ENCODE data around the gene TMEM125.

Gene TMEM125

DNA sequence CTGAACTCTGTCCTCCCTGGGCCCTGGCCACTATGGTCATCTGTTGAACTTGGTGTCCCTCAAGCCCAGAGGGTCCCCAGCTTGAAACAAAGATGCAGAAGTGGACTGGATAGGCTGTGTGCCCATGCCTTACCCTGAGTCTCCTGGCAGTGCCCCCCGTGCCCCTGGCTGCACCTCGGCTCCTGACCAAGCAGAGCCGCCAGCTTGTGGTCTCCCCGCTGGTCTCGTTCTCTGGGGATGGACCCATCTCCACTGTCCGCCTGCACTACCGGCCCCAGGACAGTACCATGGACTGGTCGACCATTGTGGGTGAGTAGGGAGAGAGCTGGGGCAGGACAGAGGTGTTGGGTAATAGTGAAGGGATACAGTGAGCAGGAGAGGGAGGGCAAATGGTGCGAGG, 41.7 kb downstream of the TMEM125 start:
- no peak for DNase-seq (ENCODE audit: low read depth in 2 of 2)

DNA sequence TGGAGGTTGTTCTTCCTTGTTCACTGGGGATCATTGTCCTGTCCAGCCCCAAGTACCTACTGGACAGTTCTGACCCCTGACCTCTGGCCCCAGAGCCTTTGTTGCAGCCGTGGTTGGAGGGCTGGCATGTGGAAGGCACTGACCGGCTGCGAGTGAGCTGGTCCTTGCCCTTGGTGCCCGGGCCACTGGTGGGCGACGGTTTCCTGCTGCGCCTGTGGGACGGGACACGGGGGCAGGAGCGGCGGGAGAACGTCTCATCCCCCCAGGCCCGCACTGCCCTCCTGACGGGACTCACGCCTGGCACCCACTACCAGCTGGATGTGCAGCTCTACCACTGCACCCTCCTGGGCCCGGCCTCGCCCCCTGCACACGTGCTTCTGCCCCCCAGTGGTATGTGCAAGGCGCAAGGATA, 42.4 kb downstream of the TMEM125 start:
- no peak for DNase-seq (ENCODE audit: low read depth in 2 of 2)

DNA sequence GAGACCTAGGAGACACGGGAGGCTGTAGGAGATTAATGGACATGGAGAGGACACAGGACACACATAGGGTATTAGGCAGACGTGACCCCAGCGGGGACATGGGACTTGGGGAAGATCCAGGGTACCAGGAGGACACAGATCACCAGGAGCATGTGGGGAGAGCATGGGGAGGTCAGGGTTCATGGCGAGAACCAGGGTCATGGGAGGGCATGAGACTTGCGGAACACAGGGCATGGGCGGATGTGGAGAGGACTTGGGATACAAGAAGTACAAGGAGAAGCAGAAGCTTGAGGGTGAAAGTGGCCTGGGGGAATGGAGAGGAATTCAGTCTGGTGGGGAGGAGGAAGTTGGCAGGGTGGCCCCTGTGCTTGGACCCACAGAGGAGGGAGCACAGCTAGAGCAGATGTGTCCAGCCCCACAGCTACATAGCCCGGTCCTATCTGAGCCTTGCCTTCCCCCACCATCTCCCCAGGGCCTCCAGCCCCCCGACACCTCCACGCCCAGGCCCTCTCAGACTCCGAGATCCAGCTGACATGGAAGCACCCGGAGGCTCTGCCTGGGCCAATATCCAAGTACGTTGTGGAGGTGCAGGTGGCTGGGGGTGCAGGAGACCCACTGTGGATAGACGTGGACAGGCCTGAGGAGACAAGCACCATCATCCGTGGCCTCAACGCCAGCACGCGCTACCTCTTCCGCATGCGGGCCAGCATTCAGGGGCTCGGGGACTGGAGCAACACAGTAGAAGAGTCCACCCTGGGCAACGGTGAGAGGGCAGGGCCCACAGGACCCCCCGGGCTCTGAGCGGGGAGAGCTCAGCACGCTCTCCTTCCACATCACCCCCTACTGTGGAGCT, 43.1 kb downstream of the TMEM125 start:
- no peak for DNase-seq (ENCODE audit: low read depth in 2 of 2)

DNA sequence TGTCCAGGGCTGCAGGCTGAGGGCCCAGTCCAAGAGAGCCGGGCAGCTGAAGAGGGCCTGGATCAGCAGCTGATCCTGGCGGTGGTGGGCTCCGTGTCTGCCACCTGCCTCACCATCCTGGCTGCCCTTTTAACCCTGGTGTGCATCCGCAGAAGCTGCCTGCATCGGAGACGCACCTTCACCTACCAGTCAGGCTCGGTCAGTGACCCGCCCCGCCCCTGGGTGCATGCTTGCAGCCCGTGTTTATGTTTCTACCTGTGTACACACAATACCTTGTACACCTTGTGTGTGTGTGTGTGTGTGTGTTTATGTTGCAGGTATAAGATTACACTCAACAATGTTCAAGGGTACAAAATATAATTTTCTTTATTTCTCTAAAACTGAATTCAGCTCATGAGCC, 44.0 kb downstream of the TMEM125 start:
- no peak for DNase-seq (ENCODE audit: low read depth in 2 of 2)

DNA sequence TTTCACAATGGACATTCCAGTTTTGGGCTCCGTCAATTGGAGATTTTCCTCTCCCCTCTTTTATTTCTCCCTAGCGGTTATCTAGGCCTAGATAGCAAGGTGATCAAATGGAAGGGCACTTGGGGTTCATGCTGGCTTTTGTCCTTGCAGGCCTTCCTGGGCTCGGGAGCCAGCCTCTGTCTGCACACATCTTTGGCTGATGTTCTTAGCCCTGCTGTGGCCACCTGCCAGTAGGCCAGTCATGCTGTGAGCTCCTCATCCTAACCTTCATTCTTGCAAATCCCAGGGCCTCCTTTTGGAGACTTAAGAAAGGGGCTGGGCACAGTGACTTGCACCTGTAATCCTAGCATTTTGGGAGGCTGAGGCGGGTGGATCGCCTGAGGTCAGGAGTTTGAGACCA, 44.5 kb downstream of the TMEM125 start:
- DNase-seq (ENCODE audit: low read depth in 2 of 2) = no peak

DNA sequence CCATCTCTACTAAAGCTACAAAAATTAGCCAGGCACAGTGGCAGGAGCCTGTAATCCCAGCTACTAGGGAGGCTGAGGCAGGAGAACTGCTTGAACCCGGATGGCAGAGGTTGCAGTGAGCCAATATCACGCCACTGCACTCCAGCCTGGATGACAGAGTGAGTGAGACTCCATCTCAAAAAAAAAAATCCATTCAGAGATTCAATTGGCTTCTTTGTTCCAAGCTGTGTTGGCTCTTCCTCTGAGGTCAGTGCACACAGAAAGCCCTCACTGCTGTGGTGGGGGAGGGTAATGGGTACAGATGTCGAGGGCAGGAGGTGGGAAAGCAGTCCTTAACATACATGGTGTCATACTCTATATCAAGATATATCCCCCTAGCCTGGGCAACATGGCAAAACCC, 45.7 kb downstream of the TMEM125 start:
- no peak for DNase-seq (ENCODE audit: low read depth in 2 of 2)

DNA sequence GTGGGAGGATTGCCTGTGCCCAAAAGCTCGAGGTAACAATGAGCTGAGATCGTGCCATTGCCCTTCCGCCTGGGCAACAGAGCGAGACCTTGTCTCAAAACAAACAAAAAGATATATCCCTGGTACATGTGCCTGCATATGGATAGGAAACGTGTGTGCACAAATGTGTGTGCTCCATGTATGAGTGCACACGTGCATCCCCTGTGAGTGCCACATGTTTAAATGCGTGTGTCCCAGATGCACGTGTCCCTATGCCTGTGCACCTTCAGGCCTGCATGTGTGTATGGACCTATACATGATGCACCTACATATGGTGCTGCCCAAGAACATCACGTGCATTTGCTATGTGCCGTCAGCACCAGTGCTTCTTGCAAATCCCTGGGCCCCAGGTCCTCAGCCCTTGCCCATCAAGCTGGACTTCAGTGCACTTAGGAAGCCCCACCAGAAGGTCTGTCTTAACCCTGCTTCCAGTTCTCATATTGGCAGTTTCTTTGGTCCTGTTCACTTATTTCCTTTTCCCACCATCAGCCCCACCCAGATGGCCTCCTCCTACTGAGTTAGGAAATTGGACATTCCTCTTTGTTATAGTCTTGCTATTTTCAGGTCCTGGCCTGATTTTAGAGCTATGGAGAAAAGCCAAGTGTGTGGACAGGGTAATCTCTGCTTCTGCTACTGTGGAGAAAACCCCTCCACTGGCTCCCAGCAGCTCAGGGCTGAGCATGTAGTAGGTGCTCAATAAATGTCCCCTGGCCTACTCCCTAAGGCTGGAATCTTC, 46.4 kb downstream of the TMEM125 start:
- DNase-seq (ENCODE audit: low read depth in 2 of 2) = no peak

DNA sequence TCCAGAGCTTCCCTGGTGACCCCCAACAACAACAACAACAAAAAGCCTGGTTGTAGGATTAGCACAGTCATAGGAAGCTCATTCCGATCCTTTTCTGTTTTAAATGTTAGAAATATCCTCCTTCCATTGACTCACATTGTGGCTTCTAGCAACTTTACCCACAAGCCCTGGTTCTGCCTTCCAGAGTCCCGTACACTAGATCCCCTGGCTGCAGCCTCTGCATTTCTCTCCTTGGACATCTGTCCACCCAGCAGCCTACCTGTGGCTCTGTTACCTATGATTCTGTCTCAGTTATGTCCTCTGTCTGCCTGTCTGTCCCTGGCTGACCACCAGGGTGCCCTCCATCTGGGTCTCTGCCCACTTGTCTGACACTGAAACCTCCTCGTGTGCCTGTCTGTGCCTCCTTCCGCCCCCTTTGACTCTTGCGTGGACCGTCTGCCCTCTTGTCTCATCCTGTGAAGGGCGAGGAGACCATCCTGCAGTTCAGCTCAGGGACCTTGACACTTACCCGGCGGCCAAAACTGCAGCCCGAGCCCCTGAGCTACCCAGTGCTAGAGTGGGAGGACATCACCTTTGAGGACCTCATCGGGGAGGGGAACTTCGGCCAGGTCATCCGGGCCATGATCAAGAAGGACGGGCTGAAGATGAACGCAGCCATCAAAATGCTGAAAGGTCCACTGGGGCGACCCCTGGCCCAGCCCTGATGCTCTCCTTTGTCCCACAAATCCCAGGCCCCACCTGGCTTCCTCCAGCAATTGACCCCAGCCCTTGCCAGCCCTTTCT, 47.1 kb downstream of the TMEM125 start:
- no peak for DNase-seq (ENCODE audit: low read depth in 2 of 2)

DNA sequence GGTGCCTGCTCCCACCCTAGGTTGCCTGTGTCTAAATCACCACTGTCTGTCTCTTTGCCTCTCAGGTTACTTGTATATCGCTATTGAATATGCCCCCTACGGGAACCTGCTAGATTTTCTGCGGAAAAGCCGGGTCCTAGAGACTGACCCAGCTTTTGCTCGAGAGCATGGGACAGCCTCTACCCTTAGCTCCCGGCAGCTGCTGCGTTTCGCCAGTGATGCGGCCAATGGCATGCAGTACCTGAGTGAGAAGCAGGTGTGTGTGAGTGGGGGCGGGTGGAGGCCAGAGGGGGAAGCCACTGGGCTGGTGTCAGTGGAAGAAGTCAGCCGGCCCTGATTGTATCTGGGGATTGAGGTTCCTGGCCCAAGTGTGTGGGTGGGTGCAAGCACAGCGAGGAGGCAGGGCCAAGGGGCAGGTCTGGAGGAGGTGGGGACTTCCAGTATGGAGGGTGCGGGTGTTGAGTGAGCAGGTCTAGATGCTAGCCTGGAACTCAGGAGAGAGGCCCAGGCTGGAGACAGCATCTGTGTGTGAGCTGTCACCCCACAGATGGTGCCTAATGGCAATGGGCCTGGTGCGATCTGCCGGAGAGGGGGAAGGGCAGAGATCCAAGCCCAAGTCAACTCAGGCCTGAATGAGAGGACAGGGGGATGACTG, 48.2 kb downstream of the TMEM125 start:
- DNase-seq (ENCODE audit: low read depth in 2 of 2) = no peak

DNA sequence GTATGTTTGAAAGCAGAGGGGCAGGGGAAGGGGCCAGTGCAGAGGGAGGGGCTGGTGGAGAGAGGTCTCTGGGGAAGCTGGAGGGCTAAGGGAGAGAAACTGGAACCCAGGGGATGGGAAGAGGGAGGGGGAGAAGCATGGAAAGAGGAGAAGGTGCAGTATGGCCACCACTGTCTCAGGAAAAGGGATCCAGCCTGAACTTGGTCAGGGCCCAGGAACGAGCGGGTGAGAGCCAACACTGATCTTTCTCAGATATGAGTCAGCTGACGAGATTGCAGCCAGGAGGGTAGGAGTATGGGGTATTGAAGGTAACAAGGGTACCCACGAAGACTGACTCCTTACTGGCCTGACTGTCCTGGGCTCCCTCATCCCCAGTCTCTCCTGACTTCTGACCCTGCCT, 49.0 kb downstream of the TMEM125 start:
- DNase-seq (ENCODE audit: low read depth in 2 of 2) = no peak

DNA sequence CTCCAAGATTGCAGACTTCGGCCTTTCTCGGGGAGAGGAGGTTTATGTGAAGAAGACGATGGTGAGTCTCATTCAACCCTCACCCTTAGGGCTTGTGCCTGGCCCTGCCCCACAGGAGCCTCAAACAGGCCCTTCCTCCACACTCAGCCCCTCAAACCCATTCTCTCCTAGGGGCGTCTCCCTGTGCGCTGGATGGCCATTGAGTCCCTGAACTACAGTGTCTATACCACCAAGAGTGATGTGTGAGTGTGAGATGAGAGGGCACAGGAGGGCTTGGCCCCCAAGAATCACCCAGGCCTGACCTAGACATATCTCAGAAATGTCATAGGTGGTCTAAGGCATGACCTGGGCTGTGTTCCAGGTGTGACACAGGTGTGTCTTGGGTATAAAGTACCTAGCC, 49.5 kb downstream of the TMEM125 start:
- DNase-seq (ENCODE audit: low read depth in 2 of 2) = no peak

DNA sequence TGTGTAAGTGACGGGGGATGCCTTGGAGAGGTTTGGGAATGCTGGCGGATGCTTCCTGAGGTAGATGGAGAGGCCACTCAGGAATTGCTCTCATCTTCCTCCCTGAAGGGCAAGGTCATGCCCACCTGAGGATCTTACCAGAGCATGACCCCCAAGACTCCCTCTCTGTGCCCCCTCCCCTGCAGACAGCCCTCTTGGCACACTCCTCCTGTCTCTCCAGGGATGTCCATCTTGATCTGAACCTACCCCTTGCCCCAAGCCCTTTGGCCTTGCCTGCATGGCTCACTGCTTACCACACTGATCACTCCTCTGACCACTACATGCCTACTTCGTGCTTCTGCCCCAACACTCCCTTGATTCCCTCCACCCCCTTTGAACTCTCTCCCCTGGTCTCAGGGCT, 50.0 kb downstream of the TMEM125 start:
- no peak for DNase-seq (ENCODE audit: low read depth in 2 of 2)

DNA sequence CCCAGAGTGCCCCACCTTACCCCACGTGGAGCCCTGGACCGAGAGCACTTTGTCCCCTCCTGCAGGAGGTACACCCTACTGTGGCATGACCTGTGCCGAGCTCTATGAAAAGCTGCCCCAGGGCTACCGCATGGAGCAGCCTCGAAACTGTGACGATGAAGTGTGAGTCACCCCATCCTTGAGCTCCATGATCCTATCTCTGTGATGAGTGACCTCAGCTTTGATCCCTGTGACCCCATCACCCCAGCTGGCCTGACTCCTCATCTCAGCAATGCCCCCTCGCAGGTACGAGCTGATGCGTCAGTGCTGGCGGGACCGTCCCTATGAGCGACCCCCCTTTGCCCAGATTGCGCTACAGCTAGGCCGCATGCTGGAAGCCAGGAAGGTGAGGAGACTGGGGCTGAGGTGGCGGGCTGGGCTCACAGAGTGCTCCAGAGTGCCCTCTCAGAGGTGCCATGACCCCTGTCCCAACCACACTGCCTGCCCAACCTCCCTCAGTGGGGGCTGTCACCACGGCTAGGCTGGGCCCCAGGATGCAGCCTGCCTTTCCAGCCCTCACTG, 51.6 kb downstream of the TMEM125 start:
- DNase-seq (ENCODE audit: low read depth in 2 of 2) = no peak

DNA sequence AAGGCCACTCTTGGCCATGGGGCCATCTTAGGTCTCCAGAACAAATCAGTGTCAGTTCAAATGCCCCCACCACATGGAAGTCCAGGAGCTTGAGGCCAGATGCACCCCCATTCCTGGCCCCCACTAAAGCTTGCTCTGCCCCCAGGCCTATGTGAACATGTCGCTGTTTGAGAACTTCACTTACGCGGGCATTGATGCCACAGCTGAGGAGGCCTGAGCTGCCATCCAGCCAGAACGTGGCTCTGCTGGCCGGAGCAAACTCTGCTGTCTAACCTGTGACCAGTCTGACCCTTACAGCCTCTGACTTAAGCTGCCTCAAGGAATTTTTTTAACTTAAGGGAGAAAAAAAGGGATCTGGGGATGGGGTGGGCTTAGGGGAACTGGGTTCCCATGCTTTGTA, 52.7 kb downstream of the TMEM125 start:
- DNase-seq (ENCODE audit: low read depth in 2 of 2) = no peak
